OCI-LY1 (cell line): ENCODE measurements around the gene PRUNE2.

Experiments
- H2AFZ ChIP-seq: fragments of 200-600 bp; sonication (generic), shearing (Covaris generic); 2 replicates; pipeline ENCODE4 v1.6.0; 2014; ENCODE audit warnings: antibody characterized with exemption, mild to moderate bottlenecking, low read length
- H3F3A ChIP-seq: fragments of 200-600 bp; sonication (generic), shearing (Covaris generic); 2 replicates; pipeline ENCODE4 v1.6.0; 2014; ENCODE audit warnings: mild to moderate bottlenecking, antibody characterized with exemption, low read length, moderate library complexity; ENCODE audit not compliant: insufficient read depth
- H3K27ac ChIP-seq: fragments of 200-600 bp; sonication (generic); 2 replicates; pipeline ENCODE4 v1.5.1; 2014; ENCODE audit warnings: low read length, mixed run types, mild to moderate bottlenecking, low read depth; ENCODE audit not compliant: poor library complexity, severe bottlenecking
- H3K27me3 ChIP-seq: fragments of 200-600 bp; sonication (generic); 2 replicates; pipeline ENCODE4 v1.6.0; 2014; ENCODE audit warnings: antibody characterized with exemption, mild to moderate bottlenecking, low read length, moderate library complexity; ENCODE audit not compliant: insufficient read depth
- H3K36me3 ChIP-seq: fragments of 200-600 bp; sonication (generic); 2 replicates; pipeline ENCODE4 v1.6.1; 2014; ENCODE audit warnings: mild to moderate bottlenecking, antibody characterized with exemption, low read length, moderate library complexity, mixed read lengths; ENCODE audit not compliant: insufficient read depth
- H3K4me1 ChIP-seq: fragments of 200-600 bp; sonication (generic); 2 replicates; pipeline ENCODE4 v1.5.1; 2014; ENCODE audit warnings: mild to moderate bottlenecking, low read length, moderate library complexity; ENCODE audit not compliant: insufficient read depth, severe bottlenecking
- H3K4me2 ChIP-seq: fragments of 200-600 bp; sonication (generic), shearing (Covaris generic); 2 replicates; pipeline ENCODE4 v1.6.1; 2014; ENCODE audit warnings: low read length
- H3K4me3 ChIP-seq: fragments of 200-600 bp; sonication (generic); 2 replicates; pipeline ENCODE4 v1.5.1; 2014; ENCODE audit warnings: low read length, low read depth, mild to moderate bottlenecking, mixed read lengths; ENCODE audit not compliant: poor library complexity, severe bottlenecking
- H3K79me2 ChIP-seq: fragments of 200-600 bp; shearing (Covaris generic); 2 replicates; pipeline ENCODE4 v1.6.1; 2016; ENCODE audit warnings: mixed run types, low read length, mixed read lengths; ENCODE audit not compliant: insufficient read depth
- H3K9ac ChIP-seq: fragments of 200-600 bp; sonication (generic), shearing (Covaris generic); 2 replicates; pipeline ENCODE4 v1.6.1; 2014; ENCODE audit warnings: mild to moderate bottlenecking, low read length, mixed read lengths
- H3K9me2 ChIP-seq: fragments of 200-600 bp; sonication (generic), shearing (Covaris generic); 2 replicates; pipeline ENCODE4 v1.6.1; 2014; ENCODE audit warnings: low read depth, mild to moderate bottlenecking, low read length, mixed read lengths
- H3K9me3 ChIP-seq: fragments of 200-600 bp; shearing (Covaris generic); 2 replicates; pipeline ENCODE4 v1.6.1; 2014; ENCODE audit warnings: low read length, mixed read lengths
- H4K20me1 ChIP-seq: fragments of 200-600 bp; sonication (generic), shearing (Covaris generic); 2 replicates; pipeline ENCODE4 v1.6.0; 2016; ENCODE audit warnings: mild to moderate bottlenecking, low read length; ENCODE audit not compliant: insufficient read depth
- CTCF ChIP-seq: fragments of 200-600 bp; sonication (generic), shearing (Covaris generic); IDR thresholded peaks from 2 replicates; pipeline ENCODE4 v1.5.1; 2017; ENCODE audit warnings: mild to moderate bottlenecking, antibody characterized with exemption, low read length, moderate library complexity, mixed read lengths
- EZH2 ChIP-seq: fragments of 200-600 bp; sonication (generic), shearing (Covaris generic); IDR thresholded peaks from 2 replicates; pipeline ENCODE4 v1.8.0; 2017; ENCODE audit warnings: borderline replicate concordance, mixed run types, mild to moderate bottlenecking, antibody characterized with exemption, low read length, moderate library complexity, mixed read lengths

The PRUNE2 gene

GRCh38 chr9:76573408-76573807 lies 332.5 kb downstream of the PRUNE2 start:
- TF ChIP-seq EZH2 (no peak), CTCF (no peak)
- Histone ChIP-seq H4K20me1 (no peaks in the 10 kb centered on the region), H3K9ac (no peak overlapping the region), H3K4me3 (no peak overlapping the region), H3K9me3 (peaks cover 7% of the 10 kb centered on the region), H3K36me3 (peaks cover 10% of the 10 kb centered on the region), H3K9me2 (no peaks in the 10 kb centered on the region), H2AFZ (no peak overlapping the region), H3K4me1 (peaks cover 43% of the 10 kb centered on the region), H3F3A (peaks cover 11% of the 10 kb centered on the region), H3K4me2 (no peak overlapping the region), H3K27ac (peak overlapping the region; percentile 16), H3K79me2 (no peaks in the 10 kb centered on the region), H3K27me3 (no peaks in the 10 kb centered on the region)

- H3K27me3 ChIP-seq: no peaks in the 10 kb centered on the region
- H3K9me2 ChIP-seq: no peaks in the 10 kb centered on the region
- no peaks in the 10 kb centered on the region for H3K79me2 ChIP-seq
- peaks cover 7% of the 10 kb centered on the region for H3K9me3 ChIP-seq
- H3K4me2 ChIP-seq: no peak overlapping the region
- peaks cover 8% of the 10 kb centered on the region; the same call in 1 of the 2 replicates for H3F3A ChIP-seq
- H3K4me1 ChIP-seq: peaks cover 31% of the 10 kb centered on the region
- no peaks in the 10 kb centered on the region for H4K20me1 ChIP-seq
- H2AFZ ChIP-seq: no peak overlapping the region
- TF ChIP-seq EZH2 (no peak), CTCF (no peak)
- H3K36me3 ChIP-seq: peaks cover 10% of the 10 kb centered on the region
- H3K4me3 ChIP-seq: no peak overlapping the region
- H3K9ac ChIP-seq: no peak overlapping the region
- peak overlapping the region; percentile 49 for H3K27ac ChIP-seq
Measured at GRCh38 chr9:76572151-76572550, 333.8 kb downstream of the PRUNE2 start.

- peaks cover 7% of the 10 kb centered on the region for H3K9me3 ChIP-seq
- H3K4me2 ChIP-seq: peak overlapping the region; percentile 61
- TF ChIP-seq CTCF: no peak
- TF ChIP-seq EZH2: no peak
- peaks cover 7% of the 10 kb centered on the region; the same call in 1 of the 2 replicates for H3F3A ChIP-seq
- peak overlapping the region; percentile 50 for H3K9ac ChIP-seq
- H4K20me1 ChIP-seq: no peaks in the 10 kb centered on the region
- peak overlapping the region; percentile 43 for H3K4me3 ChIP-seq
- H3K27ac ChIP-seq: no peak overlapping the region
- peaks cover 10% of the 10 kb centered on the region for H3K36me3 ChIP-seq
- no peaks in the 10 kb centered on the region for H3K9me2 ChIP-seq
- peaks cover 27% of the 10 kb centered on the region for H3K4me1 ChIP-seq
- no peak overlapping the region for H2AFZ ChIP-seq
- no peaks in the 10 kb centered on the region for H3K79me2 ChIP-seq
- no peaks in the 10 kb centered on the region for H3K27me3 ChIP-seq
Measured at GRCh38 chr9:76571743-76572146, 334.2 kb downstream of the PRUNE2 start.
